ENCODE data around the gene RERE.

GRCh38 chr1:8447616-8448150 is 369.8 kb downstream of the RERE start:
- TF ChIP-seq CTCF (IDR thresholded peaks at IDR 0.05) (no peak), NR1H2 (CRISPR knock-in tag; IDR thresholded peaks at IDR 0.05) (no peak), ZNF263 (CRISPR knock-in tag; IDR thresholded peaks at IDR 0.05; ENCODE audit: low read depth) (no peak), STAT6 (CRISPR knock-in tag; conservative IDR thresholded peaks at IDR 0.05; ENCODE audit: low read depth) (no peak), ZNF512 (CRISPR knock-in tag; IDR thresholded peaks at IDR 0.05; ENCODE audit: borderline replicate concordance) (no peak), ZNF281 (CRISPR knock-in tag; IDR thresholded peaks at IDR 0.05) (no peak), ZSCAN18 (CRISPR knock-in tag; IDR thresholded peaks at IDR 0.05) (no peak), ATF6 (CRISPR knock-in tag; IDR thresholded peaks at IDR 0.05) (no peak)

All from WTC11 (cell line).